A549 (cell line): ENCODE data around the gene COG3. TPM values are rescaled to one million over a fixed set of nuclear protein-coding genes. Genes with fewer than 3 reads are reported as not detected.
A peak's percentile ranks its signal among the peaks of the same experiment; 100 is the strongest.

Source experiments
- ATAC-seq, 2 experiments: fragments of 200-7000 bp in 1 of 2; fragments of >200 bp in 1 of 2; cut with Nextera tagmentation in 1 of 2; cut with Tn5 transposase in 1 of 2; 3 replicates each; pipeline versions ENCODE4 v1.8.0 to v1.9.1; 2018 to 2020; ENCODE audit warnings: mild to moderate bottlenecking in 1 of 2, moderate library complexity in 1 of 2
- CTCF ChIA-PET: fragments of 300-600 bp; sonication (Branson Sonifier 250); formaldehyde crosslinking; extraction: SDS; loops from one replicate; lab custom pipeline; 2021; ENCODE audit warnings: antibody characterized with exemption, inconsistent platforms; lab: Yijun Ruan, JAX
- POLR2A ChIA-PET: fragments of 350-600 bp; formaldehyde crosslinking; extraction: SDS; loops from one replicate; lab custom pipeline; 2021; ENCODE audit warnings: antibody characterized with exemption, inconsistent platforms; lab: Yijun Ruan, JAX
- DNase-seq, 2 experiments: peaks; one replicate each; pipeline versions ENCODE4 v3.0.0 to v3.0.0-alpha.2; 2011 to 2016; ENCODE audit warnings: low read depth in 1 of 2, low spot score in 1 of 2
- FAIRE-seq: peaks from 2 replicates; lab custom pipeline; 2011; peaks lifted over from hg19 to GRCh38; lab: Jason Lieb, UNC
- H3K27ac ChIP-seq, 2 experiments: fragments of >200 bp; sonication (Bioruptor Twin); formaldehyde crosslinking; 3 replicates each; pipeline ENCODE4 v1.5.1; 2016 to 2017
- H3K4me1 ChIP-seq: fragments of >200 bp; sonication (Bioruptor Twin); formaldehyde crosslinking; 3 replicates; pipeline ENCODE4 v1.6.1; 2016
- H3K4me2 ChIP-seq: fragments of >200 bp; sonication (Bioruptor Twin); formaldehyde crosslinking; 3 replicates; pipeline ENCODE4 v1.6.1; 2016
- H3K4me3 ChIP-seq: fragments of >200 bp; sonication (Bioruptor Twin); formaldehyde crosslinking; 3 replicates; pipeline ENCODE4 v1.5.1; 2016
- H3K9me3 ChIP-seq: fragments of >200 bp; sonication (Bioruptor Twin); formaldehyde crosslinking; 3 replicates; pipeline ENCODE4 v1.6.1; 2016
- CBX2 ChIP-seq: fragments of 200-600 bp; sonication (generic); IDR thresholded peaks from 2 replicates; pipeline ENCODE4 v1.6.1; 2016; ENCODE audit warnings: low read depth, mild to moderate bottlenecking, borderline replicate concordance
- CBX8 ChIP-seq: fragments of 200-600 bp; sonication (generic); IDR thresholded peaks from 2 replicates; pipeline ENCODE4 v1.6.1; 2016
- CEBPB ChIP-seq, 2 experiments: fragments of >200 bp in 1 of 2; sonication (Bioruptor Twin) in 1 of 2; formaldehyde crosslinking in 1 of 2; IDR thresholded peaks; 2 replicates each; pipeline ENCODE4 v1.6.1; 2012 to 2016
- EHF ChIP-seq: fragments of 250-450 bp; sonication (Bioruptor Pico); IDR thresholded peaks from 2 replicates; pipeline ENCODE4 v1.5.0; 2020; ENCODE audit warnings: mild to moderate bottlenecking
- EHMT2 ChIP-seq: fragments of 200-600 bp; sonication (generic); IDR thresholded peaks from 2 replicates; pipeline ENCODE4 v1.6.1; 2016; ENCODE audit warnings: antibody characterized with exemption, low read depth, mild to moderate bottlenecking, moderate library complexity
- ESRRA ChIP-seq: fragments of 150-350 bp; IDR thresholded peaks from 2 replicates; pipeline ENCODE4 v1.6.1; 2014; ENCODE audit warnings: mild to moderate bottlenecking, low read length, borderline replicate concordance
- FOSL2 ChIP-seq, 2 experiments: fragments of 450-650 bp in 1 of 2; fragments of >200 bp in 1 of 2; sonication (Bioruptor Twin) in 1 of 2; formaldehyde crosslinking; IDR thresholded peaks; 2 replicates each; pipeline versions ENCODE4 v1.5.0 to v1.6.1; 2016 to 2020; ENCODE audit warnings: mild to moderate bottlenecking in 1 of 2, moderate library complexity in 1 of 2
- FOXS1 ChIP-seq: fragments of 250-450 bp; sonication (Bioruptor Pico); IDR thresholded peaks from 2 replicates; pipeline ENCODE4 v1.5.0; 2020; ENCODE audit warnings: mild to moderate bottlenecking, moderate library complexity
- GATA3 ChIP-seq: IDR thresholded peaks from 2 replicates; pipeline ENCODE4 v1.6.1; 2012; ENCODE audit warnings: borderline replicate concordance
- JUNB ChIP-seq: fragments of >200 bp; sonication (Bioruptor Twin); formaldehyde crosslinking; IDR thresholded peaks from 2 replicates; pipeline ENCODE4 v1.6.1; 2016
- MAFK ChIP-seq: fragments of 450-650 bp; IDR thresholded peaks from 2 replicates; pipeline ENCODE4 v1.6.1; 2014; ENCODE audit not compliant: partially characterized antibody
- MAZ ChIP-seq: fragments of 150-350 bp; IDR thresholded peaks from 2 replicates; pipeline ENCODE4 v1.6.1; 2014; ENCODE audit warnings: antibody characterized with exemption, low read depth, low read length, borderline replicate concordance
- NR3C1 ChIP-seq: fragments of >200 bp; sonication (Bioruptor Twin); formaldehyde crosslinking; IDR thresholded peaks from 3 replicates; pipeline ENCODE4 v1.6.1; 2017
- PHF8 ChIP-seq: fragments of 200-600 bp; sonication (generic); IDR thresholded peaks from 2 replicates; pipeline ENCODE4 v1.6.1; 2016; ENCODE audit warnings: low read depth, mild to moderate bottlenecking, antibody characterized with exemption, moderate library complexity, borderline replicate concordance
- RARB ChIP-seq: fragments of 250-450 bp; sonication (Bioruptor Pico); IDR thresholded peaks from 2 replicates; pipeline ENCODE4 v1.8.0; 2021; ENCODE audit warnings: mild to moderate bottlenecking, moderate library complexity
- RCOR1 ChIP-seq: fragments of 150-350 bp; IDR thresholded peaks from 2 replicates; pipeline ENCODE4 v1.6.1; 2014; ENCODE audit warnings: antibody characterized with exemption, low read length, low read depth
- RFX5 ChIP-seq: fragments of 450-650 bp; IDR thresholded peaks from 2 replicates; pipeline ENCODE4 v1.7.1; 2014; ENCODE audit warnings: antibody characterized with exemption, mild to moderate bottlenecking, moderate library complexity
- RNF2 ChIP-seq: fragments of 200-600 bp; sonication (generic); IDR thresholded peaks from 2 replicates; pipeline ENCODE4 v1.6.1; 2016; ENCODE audit warnings: low read depth, mild to moderate bottlenecking, antibody characterized with exemption, moderate library complexity, borderline replicate concordance
- SREBF2 ChIP-seq: fragments of 450-650 bp; IDR thresholded peaks from 2 replicates; pipeline ENCODE4 v1.6.1; 2014; ENCODE audit warnings: mild to moderate bottlenecking, moderate library complexity
- TP53 ChIP-seq: fragments of 250-450 bp; sonication (Bioruptor Pico); IDR thresholded peaks from 2 replicates; pipeline ENCODE4 v1.5.0; 2021; ENCODE audit warnings: mild to moderate bottlenecking, moderate library complexity
- ZC3H11A ChIP-seq: fragments of 450-650 bp; IDR thresholded peaks from 2 replicates; pipeline ENCODE4 v1.6.1; 2014; ENCODE audit warnings: antibody characterized with exemption, mild to moderate bottlenecking
- ZNF302 ChIP-seq: fragments of 250-450 bp; sonication (Bioruptor Pico); IDR thresholded peaks from 2 replicates; pipeline ENCODE4 v1.9.0; 2021; ENCODE audit warnings: inconsistent platforms, mild to moderate bottlenecking, moderate library complexity
- WGBS: methylation state at CpG from one replicate; pipeline ENCODE4 v1.1.6; 2017; ENCODE audit errors: missing lambda C conversion rate; 5-methylcytosine and 5-hydroxymethylcytosine counted together
- polyA plus RNA-seq, 4 experiments: library from polyadenylated mRNA; depleted of rRNA in 3 of 4; stranded (reverse); fragments of >200 nt; fragmentation: RNase III in 1 of 4; extraction: RNeasy Plus Mini Kit Qiagen cat#74134 plus additional on column Dnase treatment in 1 of 4; gene quantifications; 2 replicates in 3 of 4; 3 replicates in 1 of 4; pipeline ENCODE4 v1.2.3, GENCODE V29; 2011 to 2017
- TF ChIP-seq, protein P1 (sequence below): IDR thresholded peaks from 2 replicates; pipeline ENCODE4 v1.6.1; 2012
- TF ChIP-seq, protein P2 (sequence below): fragments of >200 bp; sonication (Bioruptor Twin); formaldehyde crosslinking; IDR thresholded peaks from 2 replicates; pipeline ENCODE4 v1.6.1; 2016

The COG3 gene
- polyA plus RNA-seq, 2 of the 4 experiments (the other 2 are of a cell fraction), result 8.2 to 23.3 TPM

DNA sequence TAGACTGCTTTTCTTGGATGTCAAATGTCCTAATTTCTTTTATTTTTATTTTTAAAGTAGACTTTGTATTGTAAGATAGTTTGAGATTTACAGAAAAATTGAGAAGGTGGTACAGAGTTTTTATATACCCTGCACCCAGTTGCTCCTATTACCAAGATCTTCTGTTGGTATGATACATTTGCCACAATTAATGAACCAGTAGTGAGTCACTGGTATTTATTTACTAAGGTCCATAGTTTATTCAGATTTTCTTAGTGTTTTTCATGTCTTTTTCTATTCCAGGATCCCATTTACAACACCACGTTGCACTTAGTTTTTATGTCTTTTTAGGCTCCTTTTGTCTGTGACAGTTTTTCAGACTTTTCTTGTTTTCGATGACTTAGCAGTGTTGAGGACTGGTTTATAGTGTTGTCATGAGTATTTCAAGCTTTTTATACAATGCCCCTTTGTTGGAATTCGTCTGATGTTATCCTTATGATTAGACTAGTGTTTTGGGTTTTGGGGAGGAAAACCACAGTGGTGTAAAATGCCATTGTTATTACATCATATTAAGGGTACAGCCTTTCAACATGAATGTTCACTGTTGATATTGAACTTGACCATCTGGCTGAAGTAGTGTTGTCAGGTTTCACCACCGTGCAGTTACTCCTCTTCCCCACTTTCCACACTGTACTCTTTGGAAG lies 35.9 kb downstream of the COG3 start:
- ATAC-seq, result no peak
- peaks cover 10% of the 10 kb centered on the region; the same call in 2 of the 3 replicates for H3K4me1 ChIP-seq
- H3K4me3 ChIP-seq, result no peak overlapping the region
- H3K27ac ChIP-seq, result no peak overlapping the region
- ChIA-PET CTCF (interaction anchor here (1.3 kb wide), 1 partner anchor 130 kb away, joined by 3 read pairs; no protein-coding TSS in a partner anchor), POLR2A (no interaction called here)
- WGBS, result 82% methylated on average over 4 of the region's 4 CpGs
- no peaks in the 10 kb centered on the region for H3K9me3 ChIP-seq
- TF ChIP-seq TP53 (CRISPR knock-in tag) (no peak), MAFK (peak; percentile 38)
- no peak for DNase-seq
- 0 out of 3 replicates have a peak overlapping the region, but pooled peaks have one; percentile 10 for H3K4me2 ChIP-seq
- FAIRE-seq, result no peak

DNA sequence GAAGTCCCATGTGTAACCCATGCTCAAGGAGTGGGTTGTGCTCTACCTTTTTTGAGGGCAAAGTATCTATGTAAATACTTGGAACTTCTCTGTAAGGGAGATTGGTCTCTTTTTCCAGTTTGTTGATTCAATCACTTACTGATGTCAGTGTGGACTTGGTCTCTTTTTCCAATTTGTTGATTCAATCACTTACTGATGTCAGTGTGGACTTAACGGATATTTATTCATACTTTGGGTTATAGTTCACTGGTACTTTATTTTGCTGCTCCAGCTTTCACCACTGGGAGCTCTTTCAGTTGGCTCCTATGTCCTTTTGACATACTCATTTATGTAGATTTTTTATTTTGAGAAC lies 36.4 kb downstream of the COG3 start:
- Histone ChIP-seq H3K9me3 (no peaks in the 10 kb centered on the region), H3K4me1 (peaks cover 10% of the 10 kb centered on the region; the same call in 2 of the 3 replicates), H3K4me3 (no peak overlapping the region), H3K27ac (no peak overlapping the region), H3K4me2 (no peak overlapping the region)
- CTCF ChIA-PET, result interaction anchor here (1.3 kb wide), 1 partner anchor 130 kb away, joined by 3 read pairs; no protein-coding TSS in a partner anchor
- FAIRE-seq (no peak), ATAC-seq (no peak), DNase-seq (no peak)
- TF ChIP-seq CBX8 (no peak), MAFK (no peak), EHMT2 (no peak), PHF8 (no peak), EHF (no peak), FOXS1 (CRISPR knock-in tag) (no peak), ESRRA (no peak), FOSL2 (IDR thresholded peaks at IDR 0.05) (no peak), FOSL2 (CRISPR knock-in tag; IDR thresholded peaks at IDR 0.05) (no peak), SREBF2 (no peak), MAZ (no peak), ZC3H11A (no peak), CBX2 (no peak), GATA3 (no peak), JUNB (no peak), RFX5 (no peak), ZNF302 (CRISPR knock-in tag) (no peak), CEBPB (IDR thresholded peaks at IDR 0.05) (no peak), NR3C1 (no peak)
- TF ChIP-seq, protein P1, sequence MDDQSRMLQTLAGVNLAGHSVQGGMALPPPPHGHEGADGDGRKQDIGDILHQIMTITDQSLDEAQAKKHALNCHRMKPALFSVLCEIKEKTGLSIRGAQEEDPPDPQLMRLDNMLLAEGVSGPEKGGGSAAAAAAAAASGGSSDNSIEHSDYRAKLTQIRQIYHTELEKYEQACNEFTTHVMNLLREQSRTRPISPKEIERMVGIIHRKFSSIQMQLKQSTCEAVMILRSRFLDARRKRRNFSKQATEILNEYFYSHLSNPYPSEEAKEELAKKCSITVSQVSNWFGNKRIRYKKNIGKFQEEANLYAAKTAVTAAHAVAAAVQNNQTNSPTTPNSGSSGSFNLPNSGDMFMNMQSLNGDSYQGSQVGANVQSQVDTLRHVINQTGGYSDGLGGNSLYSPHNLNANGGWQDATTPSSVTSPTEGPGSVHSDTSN, result no peak
- TF ChIP-seq, protein P2, sequence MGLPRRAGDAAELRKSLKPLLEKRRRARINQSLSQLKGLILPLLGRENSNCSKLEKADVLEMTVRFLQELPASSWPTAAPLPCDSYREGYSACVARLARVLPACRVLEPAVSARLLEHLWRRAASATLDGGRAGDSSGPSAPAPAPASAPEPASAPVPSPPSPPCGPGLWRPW, result no peak
- TF ChIP-seq, all 56 proteins: peak for 0
- POLR2A ChIA-PET, result no interaction called here
- 95% methylated on average over 1 of the region's 1 CpG for whole genome bisulfite sequencing

DNA sequence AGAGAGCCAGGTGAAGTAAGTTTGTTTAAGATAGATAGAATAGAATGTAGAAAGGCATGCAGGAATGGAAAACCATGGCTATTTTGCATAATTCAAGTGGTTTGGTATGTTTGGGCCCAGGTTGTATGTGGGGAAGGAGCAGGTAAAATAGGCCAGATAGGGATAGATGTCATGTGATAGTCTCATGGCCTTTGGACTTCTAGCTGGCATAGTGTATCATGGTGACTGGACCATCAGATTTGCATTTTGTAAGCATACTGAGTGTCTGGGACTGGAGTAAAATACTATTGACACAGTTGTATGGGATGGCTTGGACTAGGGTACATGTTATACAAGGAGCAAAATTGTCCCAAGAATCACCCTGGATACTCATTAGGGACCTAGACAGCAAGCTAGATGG lies 38.9 kb downstream of the COG3 start:
- no peak overlapping the region for H3K4me2 ChIP-seq
- peaks cover 10% of the 10 kb centered on the region; the same call in 2 of the 3 replicates for H3K4me1 ChIP-seq
- DNase-seq, result no peak
- no peak for ATAC-seq
- CTCF ChIA-PET, result interaction anchor here (1.4 kb wide), 1 partner anchor 8 kb away, joined by 3 read pairs; no protein-coding TSS in a partner anchor
- TF ChIP-seq PHF8 (no peak), RNF2 (no peak), RCOR1 (no peak), CBX8 (no peak), ZC3H11A (no peak), RARB (CRISPR knock-in tag) (no peak)
- no peak overlapping the region for H3K4me3 ChIP-seq
- no peak for FAIRE-seq
- POLR2A ChIA-PET, result no interaction called here
- H3K9me3 ChIP-seq, result no peaks in the 10 kb centered on the region
- no peak overlapping the region for H3K27ac ChIP-seq
